Middle frontal gyrus (tissue), 1 donor: Measurements from ENCODE around the gene GLT8D2.

Experiments
- DNase-seq: peaks from one replicate; pipeline ENCODE4 v3.0.0-alpha.2; 2015; ENCODE audit warnings: low spot score; ENCODE audit errors: extremely low spot score

GLT8D2 gene

GRCh38 chr12:103952497-103952896, 97.5 kb downstream of the GLT8D2 start:
- no peak for DNase-seq

- no peak for DNase-seq
Measured at GRCh38 chr12:103948746-103949406, 101.1 kb downstream of the GLT8D2 start.

GRCh38 chr12:103947871-103948555, 102.0 kb downstream of the GLT8D2 start:
- DNase-seq = no peak

- no peak for DNase-seq
Measured at GRCh38 chr12:103944964-103945363, 105.0 kb downstream of the GLT8D2 start.
